Lung (tissue), 16 donors: Measurements from ENCODE around the gene FAM180A. TPM values are rescaled to one million over a fixed set of nuclear protein-coding genes. Genes with fewer than 3 reads are reported as not detected.

Source experiments
- ATAC-seq: fragments of 200-7000 bp; cut with Tn5 transposase; one replicate; pipeline ENCODE4 v1.9.1; 2020; ENCODE audit warnings: moderate number of reproducible peaks; ENCODE audit not compliant: insufficient read depth, low FRiP score
- DNase-seq, 3 donors: peaks; one replicate each; pipeline ENCODE4 v3.0.0-alpha.2; 2013 to 2017
- H3K27ac ChIP-seq, 2 donors: one replicate each; pipeline ENCODE4 v1.5.1; 2013; ENCODE audit warnings: mild to moderate bottlenecking in 2 of 2, moderate library complexity in 2 of 2, control low read depth in 1 of 2, inconsistent platforms in 1 of 2, low read depth in 1 of 2, low read length in 1 of 2
- H3K27me3 ChIP-seq, 3 donors: one replicate each; pipeline ENCODE4 v1.5.1; 2013; ENCODE audit warnings: low read length in 2 of 3; ENCODE audit not compliant: control insufficient read depth in 3 of 3, insufficient read depth in 3 of 3
- H3K36me3 ChIP-seq, 4 donors: one replicate each; pipeline ENCODE4 v1.5.1; 2013; ENCODE audit warnings: low read length in 4 of 4, mild to moderate bottlenecking in 1 of 4, moderate library complexity in 1 of 4; ENCODE audit not compliant: control insufficient read depth in 4 of 4, insufficient read depth in 4 of 4
- H3K4me1 ChIP-seq, 5 donors: one replicate each; pipeline ENCODE4 v1.5.1; 2013; ENCODE audit warnings: low read length in 5 of 5, mild to moderate bottlenecking in 2 of 5, moderate library complexity in 1 of 5; ENCODE audit not compliant: control insufficient read depth in 5 of 5, insufficient read depth in 5 of 5
- H3K4me3 ChIP-seq: one replicate; pipeline ENCODE4 v1.5.1; 2013; ENCODE audit warnings: mild to moderate bottlenecking, control low read depth, moderate library complexity
- H3K9ac ChIP-seq, 2 donors: one replicate each; pipeline ENCODE4 v1.5.1; 2013; ENCODE audit warnings: low read length in 2 of 2, control low read depth in 1 of 2; ENCODE audit not compliant: insufficient read depth in 1 of 2
- H3K9me3 ChIP-seq, 4 donors: one replicate each; pipeline ENCODE4 v1.5.1; 2013; ENCODE audit warnings: low read length in 3 of 4, mild to moderate bottlenecking in 1 of 4, moderate library complexity in 1 of 4; ENCODE audit not compliant: control insufficient read depth in 4 of 4, insufficient read depth in 3 of 4
- CTCF ChIP-seq: IDR thresholded peaks from 2 replicates; pipeline ENCODE4 v1.5.1; 2012; ENCODE audit warnings: mild to moderate bottlenecking; ENCODE audit errors: control extremely low read depth, extremely low read depth
- WGBS, 2 donors: extraction: QIAGEN DNeasy Blood & Tissue Kit; methylation state at CpG; one replicate each; pipeline ENCODE4 v1.1.7; 2013; 5-methylcytosine and 5-hydroxymethylcytosine counted together
- long read RNA-seq, 5 donors: transcript quantifications; one replicate each; lab custom pipeline, GENCODE V29; 2026
- polyA plus RNA-seq, 2 donors: library from polyadenylated mRNA; stranded (reverse); fragments of 200-250 nt; gene quantifications; one replicate each; pipeline ENCODE4 v1.2.1, GENCODE V29; 2013
- total RNA-seq, 2 donors: library from RNA; depleted of rRNA in 1 of 2; stranded (reverse); fragments of >200 nt in 1 of 2; gene quantifications; one replicate each; pipeline ENCODE4 v1.2.1, GENCODE V29; 2014 to 2021
- donor health status: control.
- donor health status: control.
- donor health status: Bipolar disorder and iron deficiency.
- donor health status: healthy.
- donor health status: DM: yes; HTN: yes; CAD: no.

The FAM180A gene
- total RNA-seq, result 1 to 10 TPM; 1.9 to 2.1 TPM
- under 1 TPM; 0.18 to 0.65 TPM for polyA plus RNA-seq
- long read RNA-seq, donor 1, result 0 reads
- long read RNA-seq, donor 2, result 0 reads
- long read RNA-seq, donor 3, result 0 reads
- long read RNA-seq, donor 4, result 0 reads
- long read RNA-seq, donor 5, result 0 reads

GRCh38 chr7:135748770-135749169 lies at the start of gene FAM180A:
Gene FAM180A, minus strand, starts transcription at chr7:135748813. Its CDS starts 233 bp downstream, at chr7:135748580.
- DNase-seq (peak in 2 of 3 donors; percentile 40 to 49), ATAC-seq (no peak)
- Histone ChIP-seq H3K27me3 (no peaks in the 10 kb centered on the region), H3K27ac (peak within 1 kb of the TSS; percentile 13 to 65), H3K9ac (no peak within 1 kb of the TSS), H3K4me1 (peaks cover 0 to 8% (median 0%) of the 10 kb centered on the region in 5 donors), H3K4me3 (no peak within 1 kb of the TSS), H3K36me3 (no peaks in the 10 kb centered on the region), H3K9me3 (peaks cover 0 to 1% (median 0%) of the 10 kb centered on the region in 4 donors)
- WGBS, 2 donors, result 71 to 82% methylated on average over 11 of the region's 11 CpGs
- no peak for TF ChIP-seq CTCF

GRCh38 chr7:135798095-135798494 lies 49.5 kb upstream of the FAM180A start:
- Histone ChIP-seq H3K9me3 (no peaks in the 10 kb centered on the region), H3K9ac (no peak overlapping the region), H3K27me3 (no peaks in the 10 kb centered on the region), H3K27ac (no peak overlapping the region), H3K4me1 (peaks cover 0 to 20% (median 5%) of the 10 kb centered on the region in 5 donors), H3K36me3 (no peaks in the 10 kb centered on the region), H3K4me3 (no peak overlapping the region)
- no peak for TF ChIP-seq CTCF
- peak in 2 of 3 donors; percentile 20 to 50 for DNase-seq
- ATAC-seq, result no peak
- WGBS, 2 donors, result 60 to 72% methylated on average over 4 of the region's 4 CpGs

- H3K9me3 ChIP-seq, result peaks cover 0 to 2% (median 0%) of the 10 kb centered on the region in 4 donors
- H3K27ac ChIP-seq, result no peak overlapping the region
- no peak for TF ChIP-seq CTCF
- no peak overlapping the region for H3K4me3 ChIP-seq
- peak in 2 of 3 donors; percentile 81 for DNase-seq
- no peaks in the 10 kb centered on the region for H3K36me3 ChIP-seq
- peaks cover 0 to 22% (median 5%) of the 10 kb centered on the region in 5 donors for H3K4me1 ChIP-seq
- WGBS, 2 donors, result 76 to 88% methylated on average over 2 of the region's 2 CpGs
- H3K27me3 ChIP-seq, result no peaks in the 10 kb centered on the region
- no peak overlapping the region for H3K9ac ChIP-seq
- ATAC-seq, result no peak
Measured at GRCh38 chr7:135795846-135796570, 47.4 kb upstream of the FAM180A start.
